Measurements from ENCODE around the gene YLPM1.

YLPM1 gene

GRCh38 chr14:74846968-74847665 lies 84.0 kb downstream of the YLPM1 start:
- TF ChIP-seq TAF1 (IDR thresholded peaks at IDR 0.05; ENCODE audit: borderline replicate concordance, low read depth, low read length), result no peak
- no peak for TF ChIP-seq POLR2A (IDR thresholded peaks at IDR 0.05; ENCODE audit: low read depth, low read length)
- no peak for TF ChIP-seq POLR2AphosphoS5 (IDR thresholded peaks at IDR 0.05; ENCODE audit: low read depth, low read length)
- DNase-seq (ENCODE audit: insufficient read length) (no peak), FAIRE-seq (no peak)

- DNase-seq (ENCODE audit: insufficient read length), result no peak
- no peak for FAIRE-seq
Measured at GRCh38 chr14:74848768-74849167, 85.7 kb downstream of the YLPM1 start.

GRCh38 chr14:74852922-74853530 lies 89.9 kb downstream of the YLPM1 start:
- no peak for FAIRE-seq
- TF ChIP-seq TAF1 (IDR thresholded peaks at IDR 0.05; ENCODE audit: borderline replicate concordance, low read depth, low read length) (no peak), POLR2AphosphoS5 (IDR thresholded peaks at IDR 0.05; ENCODE audit: low read depth, low read length) (no peak), POLR2A (IDR thresholded peaks at IDR 0.05; ENCODE audit: low read depth, low read length) (no peak)
- no peak for DNase-seq (ENCODE audit: insufficient read length)

More at GRCh38 chr14:74848768-74849167, 85.7 kb downstream of the YLPM1 start:
- TF ChIP-seq POLR2A (IDR thresholded peaks at IDR 0.05; ENCODE audit: low read depth, low read length) (no peak), TAF1 (IDR thresholded peaks at IDR 0.05; ENCODE audit: borderline replicate concordance, low read depth, low read length) (no peak), POLR2AphosphoS5 (IDR thresholded peaks at IDR 0.05; ENCODE audit: low read depth, low read length) (no peak)

GRCh38 chr14:74853581-74853980 lies 90.5 kb downstream of the YLPM1 start:
- DNase-seq (ENCODE audit: insufficient read length) (no peak), FAIRE-seq (no peak)
- TF ChIP-seq POLR2AphosphoS5 (IDR thresholded peaks at IDR 0.05; ENCODE audit: low read depth, low read length), result no peak
- no peak for TF ChIP-seq POLR2A (IDR thresholded peaks at IDR 0.05; ENCODE audit: low read depth, low read length)
- TF ChIP-seq TAF1 (IDR thresholded peaks at IDR 0.05; ENCODE audit: borderline replicate concordance, low read depth, low read length), result no peak

- FAIRE-seq (no peak), DNase-seq (ENCODE audit: insufficient read length) (no peak)
- TF ChIP-seq TAF1 (IDR thresholded peaks at IDR 0.05; ENCODE audit: borderline replicate concordance, low read depth, low read length) (no peak), POLR2A (IDR thresholded peaks at IDR 0.05; ENCODE audit: low read depth, low read length) (no peak), POLR2AphosphoS5 (IDR thresholded peaks at IDR 0.05; ENCODE audit: low read depth, low read length) (no peak)
Measured at GRCh38 chr14:74855021-74855420, 91.9 kb downstream of the YLPM1 start.

GRCh38 chr14:74855945-74856344 lies 92.8 kb downstream of the YLPM1 start:
- TF ChIP-seq TAF1 (IDR thresholded peaks at IDR 0.05; ENCODE audit: borderline replicate concordance, low read depth, low read length), result no peak
- TF ChIP-seq POLR2A (IDR thresholded peaks at IDR 0.05; ENCODE audit: low read depth, low read length), result no peak
- DNase-seq (ENCODE audit: insufficient read length), result no peak
- no peak for FAIRE-seq

- no peak for FAIRE-seq
Measured at GRCh38 chr14:74856366-74856765, 93.2 kb downstream of the YLPM1 start.

GRCh38 chr14:74858022-74858421 lies 94.9 kb downstream of the YLPM1 start:
- DNase-seq (ENCODE audit: insufficient read length) (no peak), FAIRE-seq (no peak)
- TF ChIP-seq POLR2AphosphoS5 (IDR thresholded peaks at IDR 0.05; ENCODE audit: low read depth, low read length) (no peak), POLR2A (IDR thresholded peaks at IDR 0.05; ENCODE audit: low read depth, low read length) (no peak), TAF1 (IDR thresholded peaks at IDR 0.05; ENCODE audit: borderline replicate concordance, low read depth, low read length) (no peak)

More at GRCh38 chr14:74856366-74856765, 93.2 kb downstream of the YLPM1 start:
- no peak for DNase-seq (ENCODE audit: insufficient read length)
- no peak for TF ChIP-seq POLR2AphosphoS5 (IDR thresholded peaks at IDR 0.05; ENCODE audit: low read depth, low read length)
- no peak for TF ChIP-seq POLR2A (IDR thresholded peaks at IDR 0.05; ENCODE audit: low read depth, low read length)
- no peak for TF ChIP-seq TAF1 (IDR thresholded peaks at IDR 0.05; ENCODE audit: borderline replicate concordance, low read depth, low read length)

GRCh38 chr14:74859757-74860552 lies 96.8 kb downstream of the YLPM1 start:
- no peak for TF ChIP-seq POLR2A (IDR thresholded peaks at IDR 0.05; ENCODE audit: low read depth, low read length)
- TF ChIP-seq POLR2AphosphoS5 (IDR thresholded peaks at IDR 0.05; ENCODE audit: low read depth, low read length), result no peak
- TF ChIP-seq TAF1 (IDR thresholded peaks at IDR 0.05; ENCODE audit: borderline replicate concordance, low read depth, low read length), result no peak
- DNase-seq (ENCODE audit: insufficient read length) (no peak), FAIRE-seq (no peak)

- peak; percentile 36 for DNase-seq (ENCODE audit: insufficient read length)
- peak; percentile 86 for FAIRE-seq
- no peak for TF ChIP-seq POLR2A (IDR thresholded peaks at IDR 0.05; ENCODE audit: low read depth, low read length)
- TF ChIP-seq POLR2AphosphoS5 (IDR thresholded peaks at IDR 0.05; ENCODE audit: low read depth, low read length), result no peak
- TF ChIP-seq TAF1 (IDR thresholded peaks at IDR 0.05; ENCODE audit: borderline replicate concordance, low read depth, low read length), result no peak
Measured at GRCh38 chr14:74860899-74861733, 98.0 kb downstream of the YLPM1 start.

- no peak for DNase-seq (ENCODE audit: insufficient read length)
- TF ChIP-seq POLR2A (IDR thresholded peaks at IDR 0.05; ENCODE audit: low read depth, low read length), result no peak
- TF ChIP-seq POLR2AphosphoS5 (IDR thresholded peaks at IDR 0.05; ENCODE audit: low read depth, low read length), result no peak
- no peak for TF ChIP-seq TAF1 (IDR thresholded peaks at IDR 0.05; ENCODE audit: borderline replicate concordance, low read depth, low read length)
- no peak for FAIRE-seq
Measured at GRCh38 chr14:74861734-74862090, 98.6 kb downstream of the YLPM1 start.
